ENCODE data around the gene MGAM2.

MGAM2 gene

DNA sequence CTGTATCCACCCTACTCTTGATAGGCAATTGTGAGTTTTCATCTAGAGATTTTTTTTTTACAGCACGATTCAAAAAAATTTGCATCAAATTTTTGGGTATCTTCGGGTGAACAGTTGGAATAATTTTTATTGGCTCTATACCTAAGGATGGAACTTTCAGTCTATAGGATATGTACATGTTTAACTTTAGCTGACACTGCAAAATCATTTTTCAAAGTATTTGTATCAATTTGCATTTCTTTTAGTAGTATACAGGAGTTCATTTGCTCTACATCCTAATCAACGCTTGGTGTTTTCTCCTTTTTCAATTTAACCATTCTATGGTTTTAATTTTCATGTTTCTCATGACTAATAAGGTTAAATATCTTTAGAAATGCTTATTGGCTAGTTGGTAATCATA, 11.7 kb downstream of the MGAM2 start:
- DNase-seq, result no peak

DNA sequence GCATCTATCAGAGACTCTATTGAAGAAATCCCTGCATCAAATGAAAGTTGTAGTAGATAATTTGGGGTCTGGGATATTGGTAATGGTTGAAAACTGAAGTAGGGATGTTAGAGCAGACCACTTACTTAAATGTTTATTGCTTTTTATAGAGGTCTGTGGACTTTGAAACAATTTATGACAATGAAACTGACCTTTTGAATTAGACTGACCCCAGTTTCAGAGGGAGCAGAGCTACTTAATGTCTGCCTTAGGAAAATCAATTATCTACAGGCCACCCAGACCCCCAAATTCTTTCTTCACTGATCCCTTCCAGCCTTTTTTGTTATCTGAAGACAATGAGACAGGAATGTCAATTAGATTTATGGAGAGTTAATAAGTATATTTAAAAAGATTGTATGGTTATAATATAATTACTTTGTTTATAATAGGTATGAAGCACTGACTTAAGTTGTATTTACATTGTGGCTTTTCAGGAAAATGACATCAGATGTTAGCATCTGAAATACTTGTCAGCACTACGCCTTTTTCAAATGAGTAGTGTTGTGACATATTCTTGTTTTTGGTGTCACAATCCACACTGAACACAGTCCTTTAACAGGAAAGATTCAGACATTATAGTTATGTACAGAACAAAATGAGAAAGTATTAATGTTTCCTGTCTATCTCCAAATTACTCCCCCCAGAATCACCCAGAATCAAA, 13.9 kb downstream of the MGAM2 start:
- DNase-seq, result no peak

DNA sequence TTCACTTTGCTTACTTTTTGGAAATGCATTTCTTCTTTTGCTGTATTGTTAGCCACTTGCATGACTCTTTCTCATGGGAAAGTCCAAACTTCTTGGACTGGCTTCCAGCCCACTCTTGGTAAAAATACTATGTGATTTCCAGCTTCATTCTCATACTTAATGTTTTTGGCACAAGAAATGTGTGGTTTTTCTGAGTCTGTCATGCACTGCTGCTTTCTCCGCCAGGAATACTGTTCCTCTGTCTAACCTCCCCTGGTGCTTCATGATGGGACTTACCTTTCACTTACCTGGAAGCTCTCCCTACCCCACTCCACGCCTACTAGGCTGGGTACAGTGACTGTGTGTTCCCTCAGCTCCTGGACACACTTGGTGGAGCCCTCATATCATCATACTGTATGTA, 18.7 kb downstream of the MGAM2 start:
- DNase-seq, result no peak

DNA sequence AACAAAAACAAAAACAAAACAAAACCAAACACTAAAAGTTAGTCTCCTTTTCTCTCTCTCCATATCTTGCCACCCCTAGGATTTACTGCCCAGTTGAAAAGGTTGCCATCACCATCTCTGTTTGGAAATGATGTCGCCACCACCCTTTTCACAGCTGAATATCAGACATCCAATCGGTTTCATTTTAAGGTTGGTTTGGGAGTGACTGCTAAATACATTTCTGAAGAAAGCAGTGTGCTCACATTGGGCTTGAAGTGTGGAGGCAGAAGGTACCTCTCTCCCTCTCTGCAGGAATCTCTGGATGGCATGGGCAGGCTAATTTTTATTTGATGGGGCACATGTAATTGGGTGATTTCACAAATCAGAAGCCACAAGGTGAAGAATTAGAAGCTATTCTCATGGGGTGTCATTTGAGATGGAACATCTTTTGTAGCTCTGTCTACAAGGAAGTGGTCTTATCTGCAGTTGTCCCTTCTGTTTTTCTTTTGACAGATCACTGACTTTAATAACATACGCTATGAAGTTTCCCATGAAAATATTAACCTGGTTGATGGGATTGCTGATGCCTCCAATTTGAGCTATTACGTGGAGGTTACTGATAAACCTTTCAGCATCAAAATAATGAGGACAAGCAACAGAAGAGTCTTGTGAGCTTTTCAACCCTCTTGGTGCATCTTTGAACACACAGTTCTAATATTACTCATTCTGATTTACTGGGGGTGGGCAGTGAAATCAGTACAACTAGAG, 20.1 kb downstream of the MGAM2 start:
- no peak for DNase-seq

DNA sequence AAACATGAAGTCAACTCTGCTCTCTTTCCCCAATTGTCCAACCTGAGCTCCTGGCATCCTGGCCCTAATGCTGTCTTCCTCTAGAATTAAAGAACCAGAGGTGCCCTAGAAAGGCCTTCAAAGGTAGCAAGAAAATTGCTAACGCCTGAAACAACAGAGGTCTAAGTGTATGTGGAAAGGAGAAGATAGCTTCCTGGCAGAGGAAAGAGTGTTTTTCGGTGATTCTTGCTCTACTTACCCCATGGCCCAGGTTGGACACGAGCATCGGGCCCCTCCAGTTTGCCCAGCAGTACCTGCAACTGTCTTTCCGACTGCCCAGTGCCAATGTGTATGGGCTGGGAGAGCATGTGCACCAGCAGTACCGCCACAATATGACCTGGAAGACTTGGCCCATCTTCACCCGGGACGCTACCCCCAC, 22.2 kb downstream of the MGAM2 start:
- no peak for DNase-seq

DNA sequence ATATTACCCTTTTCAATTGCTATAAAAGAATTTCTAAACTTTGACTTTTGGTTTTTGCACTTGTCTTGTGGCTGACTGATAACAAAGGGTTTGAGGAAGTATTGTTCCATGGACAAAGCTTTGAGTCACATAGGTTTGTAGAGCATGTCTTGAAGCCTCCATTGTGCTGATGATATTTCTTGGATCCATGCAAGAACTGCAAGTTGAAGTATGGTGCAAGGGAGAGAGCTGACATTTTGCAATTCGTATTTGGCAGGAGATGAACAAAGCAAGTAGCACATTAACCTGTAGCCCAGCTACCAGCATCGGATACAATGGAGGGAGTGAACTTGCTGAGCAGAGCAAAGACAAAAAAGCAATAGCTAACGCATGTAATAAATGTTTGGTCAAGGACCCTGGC, 23.4 kb downstream of the MGAM2 start:
- DNase-seq, result no peak

DNA sequence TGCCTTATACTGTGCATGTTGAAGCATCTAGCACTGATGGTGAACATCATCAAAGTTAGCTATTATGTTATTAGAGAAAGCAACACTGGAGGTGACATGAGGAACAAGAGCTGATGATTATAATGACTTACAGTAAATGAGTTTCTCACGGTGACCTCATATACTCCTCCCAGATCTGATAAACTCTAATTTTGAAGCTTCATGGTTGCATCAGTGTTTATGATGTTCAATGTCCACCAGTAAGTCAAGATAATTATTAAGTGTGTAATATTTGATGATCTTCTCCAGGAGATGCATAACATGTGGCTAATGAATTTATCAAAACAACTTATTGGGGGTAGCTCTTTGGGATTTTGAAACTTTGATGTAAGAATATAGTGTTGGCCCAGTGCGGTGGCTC, 27.5 kb downstream of the MGAM2 start:
- no peak for DNase-seq

DNA sequence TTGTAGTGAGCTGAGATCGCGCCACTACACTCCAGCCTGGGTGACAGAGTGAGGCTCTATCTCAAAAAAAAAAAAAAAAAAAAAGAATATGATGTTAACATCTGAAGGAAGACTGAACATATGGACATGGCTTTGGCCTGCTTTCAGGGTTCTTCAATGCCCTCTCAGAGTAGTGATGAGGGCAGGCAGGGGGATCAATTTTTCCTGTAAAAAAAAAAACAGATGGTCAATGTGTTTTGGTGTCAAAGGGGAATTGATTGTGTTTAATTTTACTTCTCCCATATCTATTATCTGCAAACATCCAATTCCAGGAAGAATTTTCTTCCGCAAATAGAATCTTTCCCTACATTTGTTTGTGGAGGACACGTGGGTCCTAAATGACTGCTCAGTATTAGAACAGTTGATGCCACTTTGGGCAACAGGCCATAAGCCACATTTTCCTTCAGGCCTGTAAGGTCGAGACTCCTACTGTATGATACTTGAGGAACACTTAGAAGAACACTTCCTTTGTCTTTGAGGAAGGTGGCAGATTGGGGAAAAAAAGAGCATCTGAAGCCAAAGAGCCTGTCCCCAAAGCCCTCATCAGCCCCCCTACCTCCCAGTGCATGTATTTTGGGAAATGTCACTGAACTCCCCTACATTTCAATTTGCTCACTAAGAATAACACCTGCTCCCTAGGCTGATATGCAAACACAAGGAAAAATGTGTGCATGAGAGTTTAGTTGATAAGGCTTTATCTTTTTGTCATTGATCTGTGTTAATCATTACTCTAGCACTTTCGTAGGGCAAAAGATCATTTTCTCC, 28.3 kb downstream of the MGAM2 start:
- no peak for DNase-seq

DNA sequence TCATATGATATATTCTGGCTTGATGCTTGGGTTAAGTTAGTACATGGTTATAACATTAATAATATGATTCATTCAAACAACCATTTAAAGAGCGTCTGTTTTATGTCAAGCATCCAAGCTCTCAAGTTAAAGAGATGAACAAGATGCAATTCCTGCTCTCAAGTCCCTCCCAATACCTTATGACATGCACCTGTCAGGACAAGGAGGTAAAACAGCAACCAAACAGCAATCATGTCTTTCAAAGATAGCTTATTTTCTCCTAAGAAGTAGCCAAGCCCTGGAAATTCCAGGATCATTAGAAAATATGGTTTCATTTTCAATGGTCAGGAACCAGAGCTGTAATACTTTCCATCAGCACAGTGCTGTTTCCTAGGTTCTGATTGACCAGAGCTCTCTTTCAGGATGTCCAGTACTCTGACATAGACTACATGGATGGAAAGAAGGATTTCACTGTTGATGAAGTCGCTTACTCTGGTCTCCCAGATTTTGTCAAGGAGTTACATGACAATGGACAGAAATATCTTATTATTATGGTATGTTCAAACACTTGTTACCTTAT, 29.0 kb downstream of the MGAM2 start:
- no peak for DNase-seq

DNA sequence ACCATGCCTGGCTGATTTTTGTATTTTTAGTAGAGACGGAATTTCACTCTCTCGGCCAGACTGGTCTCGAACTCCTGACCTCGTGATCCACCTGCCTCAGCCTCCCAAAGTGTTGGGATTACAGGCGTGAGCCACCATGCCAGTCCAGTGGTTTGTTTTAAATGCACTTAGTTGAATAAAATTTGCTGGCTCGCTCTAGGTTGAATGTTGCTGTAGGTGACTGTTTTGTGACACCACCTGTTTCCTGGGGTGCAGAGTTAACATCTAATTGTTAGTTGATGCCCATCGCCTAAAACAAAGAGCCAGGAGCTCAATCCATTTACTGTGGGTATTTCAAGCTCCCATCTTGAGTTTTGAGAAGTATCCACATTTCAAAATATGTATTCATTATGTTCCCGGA, 31.2 kb downstream of the MGAM2 start:
- DNase-seq, result no peak

DNA sequence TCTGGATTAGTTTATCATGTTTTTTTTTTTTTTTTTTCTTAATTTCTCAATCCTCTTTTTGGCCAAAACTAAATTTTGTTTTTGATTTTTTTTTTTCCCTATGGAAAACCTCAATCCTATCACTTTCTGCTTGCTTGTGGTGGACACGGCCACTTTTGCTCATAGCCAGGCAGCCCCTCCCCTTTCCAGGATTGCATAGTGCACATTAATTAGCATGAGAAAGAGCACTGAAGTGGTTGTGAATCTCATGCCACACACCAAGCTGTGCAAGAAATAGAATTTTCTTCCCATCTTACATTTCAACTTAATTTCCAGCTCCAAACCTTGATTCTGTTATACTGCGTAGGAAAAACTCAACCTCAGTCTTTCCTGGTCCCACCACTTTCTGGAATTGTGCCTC, 34.6 kb downstream of the MGAM2 start:
- no peak for DNase-seq

DNA sequence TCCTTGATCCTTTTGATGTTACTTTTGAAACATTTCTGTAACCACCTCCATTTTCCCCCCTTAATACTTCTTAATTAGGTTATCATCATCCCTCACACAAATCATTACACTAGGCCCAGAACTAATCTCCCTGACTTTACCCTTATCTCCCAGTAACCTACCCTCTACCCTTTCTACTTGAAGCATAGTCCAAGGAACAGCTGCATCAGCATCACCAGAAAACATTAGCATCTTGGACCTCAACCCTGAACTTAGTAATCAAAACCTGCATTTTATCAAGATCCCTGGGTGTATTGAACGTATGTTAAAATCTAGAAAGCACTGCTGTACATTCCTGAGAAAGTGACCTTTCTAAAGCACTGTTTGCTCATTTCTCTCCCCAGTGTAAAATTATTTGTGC, 38.8 kb downstream of the MGAM2 start:
- DNase-seq, result no peak

DNA sequence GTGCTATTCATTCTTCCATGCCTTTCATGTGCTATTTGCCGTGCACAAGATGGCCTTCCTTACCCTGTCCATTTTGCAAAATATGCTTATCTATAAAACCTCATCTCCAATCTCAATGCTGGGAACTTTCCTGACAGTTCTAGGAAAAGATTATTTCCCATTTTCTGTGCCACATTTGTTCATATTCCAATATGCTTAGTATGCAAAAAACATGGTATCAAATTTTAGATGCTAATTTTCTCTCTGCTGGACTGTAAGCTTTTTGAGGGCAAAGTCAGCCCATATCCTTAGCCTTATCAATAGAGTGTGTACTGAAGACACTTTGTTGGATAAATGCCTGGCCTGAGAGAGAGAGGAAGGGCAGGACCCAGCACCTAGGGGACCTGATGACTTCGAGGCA, 39.4 kb downstream of the MGAM2 start:
- DNase-seq, result no peak

DNA sequence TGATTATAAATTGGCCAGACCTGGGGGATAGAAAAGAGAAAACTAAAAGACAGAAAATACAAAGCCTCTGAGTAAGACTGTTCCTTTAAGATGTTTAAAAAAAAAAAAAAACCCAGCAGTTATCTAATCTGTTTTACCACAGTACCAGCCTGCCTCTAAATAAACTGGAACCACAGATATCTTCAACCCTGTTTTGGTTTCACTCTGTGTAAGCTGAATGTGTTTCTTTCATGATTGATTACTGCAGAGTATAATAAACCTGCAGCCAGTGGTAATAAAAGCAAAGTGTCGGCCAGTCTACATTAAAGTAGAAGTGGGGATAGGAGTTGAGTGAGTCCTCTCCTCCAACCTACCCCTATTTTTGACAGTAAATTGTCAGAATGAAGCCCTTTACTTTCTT, 40.6 kb downstream of the MGAM2 start:
- no peak for DNase-seq

DNA sequence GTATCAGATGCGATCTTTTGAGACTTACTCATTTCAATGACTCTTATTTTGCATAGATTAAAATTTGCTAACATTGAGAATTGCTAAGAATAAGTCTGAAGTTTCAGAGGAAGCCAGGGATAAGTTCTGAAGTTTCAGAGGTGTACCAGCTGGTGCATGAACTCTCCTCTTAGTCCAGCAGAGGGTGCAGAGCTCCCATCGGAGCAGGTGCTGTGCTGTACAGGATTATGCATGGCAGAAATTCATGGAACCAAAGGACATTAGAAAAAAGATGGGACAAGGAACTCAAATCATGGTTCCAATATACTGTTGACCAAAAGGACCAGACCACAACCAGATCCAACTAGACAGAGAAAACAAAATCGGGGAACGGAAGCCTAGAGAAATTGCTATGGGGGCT, 41.9 kb downstream of the MGAM2 start:
- DNase-seq, result no peak

DNA sequence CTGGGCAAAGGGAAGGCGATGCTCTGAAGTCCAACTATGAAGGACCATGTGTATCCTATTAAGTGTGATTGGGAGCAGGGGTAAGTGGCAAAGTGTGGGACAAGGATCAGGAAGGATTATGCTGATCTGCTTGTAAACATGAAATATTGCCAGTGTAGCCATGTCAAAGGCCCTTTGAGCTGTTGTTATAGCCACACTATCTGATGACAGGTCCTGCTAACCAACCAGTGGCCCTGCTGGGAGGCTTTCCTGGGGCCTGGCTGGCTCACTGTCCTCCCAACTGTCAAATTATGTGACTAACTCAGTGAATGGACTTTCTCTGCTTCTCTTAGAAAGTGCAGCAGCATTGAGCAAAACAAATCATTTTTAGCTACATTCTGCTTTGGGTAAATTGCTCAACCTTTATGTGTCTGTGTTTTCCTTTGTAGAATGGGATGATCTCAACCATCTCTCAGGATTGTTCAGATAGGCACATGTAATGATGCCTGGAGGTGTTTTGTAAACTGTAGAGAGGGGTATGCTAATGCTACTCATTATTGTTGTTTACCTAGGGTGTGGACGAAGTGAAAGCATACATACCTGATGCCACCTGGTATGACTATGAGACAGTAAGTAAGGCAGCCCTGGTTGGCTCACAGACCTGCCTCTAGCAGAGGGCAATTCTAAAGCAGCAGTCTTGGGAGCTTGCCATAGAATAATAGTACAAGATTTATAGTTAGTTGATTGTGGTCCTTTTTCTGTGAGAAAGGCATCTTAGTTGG, 47.4 kb downstream of the MGAM2 start:
- no peak for DNase-seq

DNA sequence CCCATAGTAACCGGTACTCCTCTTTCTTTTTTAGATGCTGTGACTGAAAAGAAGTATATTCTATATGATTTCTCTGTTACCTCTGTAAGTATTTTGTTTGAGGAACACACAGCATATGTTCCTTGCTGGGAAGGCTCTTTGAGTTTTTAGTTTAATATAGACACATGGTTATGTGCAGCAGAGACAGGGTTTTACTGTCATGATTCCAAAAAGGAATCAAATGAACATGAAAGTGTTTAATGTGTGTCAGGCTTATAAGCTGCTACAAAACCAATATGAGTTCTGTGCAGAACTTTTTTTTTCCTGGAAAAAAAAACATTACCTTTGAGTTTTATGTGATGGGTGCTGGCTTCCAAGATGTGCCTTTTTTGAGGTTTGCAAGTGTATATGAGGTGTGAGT, 50.4 kb downstream of the MGAM2 start:
- DNase-seq, result no peak

DNA sequence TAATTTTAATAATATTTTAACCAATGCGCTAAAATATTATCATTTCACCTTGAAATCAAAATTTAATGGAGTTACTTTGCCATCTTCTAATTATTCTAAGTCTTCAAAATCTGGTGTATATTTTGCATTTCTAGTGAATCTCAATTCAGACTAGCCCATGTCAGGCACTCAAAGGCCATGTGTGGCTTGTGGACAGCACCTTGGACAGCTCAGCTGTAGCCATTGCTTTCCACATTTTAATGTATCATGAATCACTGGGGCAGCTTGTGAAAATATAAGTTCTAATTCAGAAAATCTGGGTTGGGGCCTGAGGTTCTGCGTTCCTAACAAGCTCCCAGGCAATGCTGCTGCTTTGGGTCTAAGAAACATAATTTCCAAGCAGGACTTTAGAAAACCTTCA, 57.2 kb downstream of the MGAM2 start:
- no peak for DNase-seq

DNA sequence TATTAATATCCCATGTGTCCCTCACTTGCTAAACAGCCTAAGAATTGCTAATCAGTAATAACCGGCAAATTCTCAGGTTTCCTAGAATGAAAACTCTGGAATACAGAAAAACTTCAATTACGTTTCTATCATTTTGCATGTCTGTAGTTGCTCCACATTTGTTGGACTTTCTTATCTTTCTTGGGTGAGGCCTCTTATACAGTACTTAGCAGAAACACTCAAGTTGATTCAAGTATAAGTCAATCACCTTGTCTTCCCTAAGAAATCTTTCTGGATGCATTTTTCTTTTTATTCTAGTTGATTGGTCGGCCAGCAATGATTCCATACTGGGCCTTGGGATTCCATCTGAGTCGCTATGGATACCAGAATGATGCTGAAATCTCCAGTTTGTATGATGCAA, 61.4 kb downstream of the MGAM2 start:
- DNase-seq, result no peak

DNA sequence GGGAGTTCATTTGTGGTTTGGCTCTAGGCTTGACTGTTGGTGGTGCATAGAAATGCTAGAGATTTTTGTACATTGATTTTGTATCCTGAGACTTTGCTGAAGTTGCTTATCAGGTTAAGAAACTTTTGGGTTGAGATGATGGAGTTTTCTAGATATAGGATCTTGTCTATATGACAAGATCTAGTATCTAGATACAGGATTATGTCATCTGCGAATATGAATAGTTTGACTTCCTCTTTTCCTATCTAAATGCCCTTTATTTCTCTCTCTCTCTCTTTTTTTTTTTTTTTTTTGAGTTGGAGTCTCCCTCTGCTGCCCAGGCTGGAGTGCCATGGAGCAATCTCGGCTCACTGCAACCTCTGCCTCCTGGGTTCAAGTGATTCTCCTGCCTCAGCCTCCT, 62.9 kb downstream of the MGAM2 start:
- no peak for DNase-seq

DNA sequence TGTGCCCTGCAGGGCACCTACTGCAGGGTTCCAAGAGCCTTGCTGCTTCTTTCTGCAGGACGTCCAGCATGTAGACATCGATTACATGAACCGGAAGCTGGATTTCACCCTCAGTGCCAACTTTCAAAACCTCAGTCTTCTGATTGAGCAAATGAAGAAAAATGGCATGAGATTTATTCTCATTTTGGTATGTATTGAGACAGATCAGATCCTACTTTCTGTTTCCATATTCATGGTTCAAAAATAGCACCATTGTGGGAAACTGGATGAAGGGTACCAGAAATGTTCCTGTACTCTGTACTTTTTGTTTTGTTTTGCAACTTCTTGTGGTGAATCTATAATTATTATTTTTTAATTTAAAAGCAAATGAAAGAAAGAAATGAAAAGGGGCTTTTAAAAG, 64.1 kb downstream of the MGAM2 start:
- DNase-seq, result no peak

DNA sequence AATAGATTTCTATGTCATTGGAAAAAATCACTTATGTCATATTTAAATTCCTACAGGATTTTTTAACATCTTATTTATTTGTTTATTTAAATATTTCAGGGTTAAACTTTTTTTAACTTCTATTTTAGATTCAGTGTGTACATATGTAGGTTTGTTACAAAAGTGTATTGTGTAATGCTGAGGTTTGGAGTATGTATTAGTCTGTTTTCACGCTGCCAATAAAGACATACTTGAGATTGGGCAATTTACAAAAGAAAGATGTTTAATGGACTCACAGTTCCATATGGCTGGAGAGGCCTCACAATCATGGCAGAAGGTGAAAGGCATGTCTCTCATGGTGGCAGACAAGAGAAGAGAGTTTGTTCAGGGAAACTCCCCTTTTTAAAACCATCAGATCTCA, 65.4 kb downstream of the MGAM2 start:
- no peak for DNase-seq

DNA sequence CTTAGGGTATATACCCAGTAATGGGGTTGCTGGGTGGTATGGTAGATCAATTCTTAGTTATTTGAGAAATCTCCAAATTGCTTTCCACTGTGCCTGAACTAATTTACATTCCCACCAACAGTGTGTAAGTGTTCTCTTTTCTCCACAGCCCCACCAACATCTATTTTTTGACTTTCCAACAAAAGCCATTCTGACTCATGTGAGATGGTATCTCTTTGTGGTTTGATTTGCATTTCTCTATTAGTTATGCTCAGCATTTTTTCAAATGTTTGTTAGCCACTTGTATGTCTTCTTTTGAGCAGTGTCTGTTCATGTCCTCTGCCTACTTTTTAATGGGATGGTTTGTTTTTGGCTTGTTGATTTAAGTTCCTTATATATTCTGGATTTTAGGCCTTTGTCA, 66.4 kb downstream of the MGAM2 start:
- no peak for DNase-seq

Data from stimulated activated CD4-positive, alpha-beta T cell treated with anti-CD3 and anti-CD28 coated beads, Interleukin-2, amount 100 ng/mL, for 24 hours (primary cell).